ENCODE measurements around the gene SLC9A5. TPM values are rescaled to one million over a fixed set of nuclear protein-coding genes. Genes with fewer than 3 reads are reported as not detected.

The SLC9A5 gene
- total and polyA plus RNA-seq, 9 of the 15 experiments (the other 6 are each of a cell fraction or from before 2014, with no cell fraction given): 0.06 to 3.1 (median 1.2) TPM

DNA sequence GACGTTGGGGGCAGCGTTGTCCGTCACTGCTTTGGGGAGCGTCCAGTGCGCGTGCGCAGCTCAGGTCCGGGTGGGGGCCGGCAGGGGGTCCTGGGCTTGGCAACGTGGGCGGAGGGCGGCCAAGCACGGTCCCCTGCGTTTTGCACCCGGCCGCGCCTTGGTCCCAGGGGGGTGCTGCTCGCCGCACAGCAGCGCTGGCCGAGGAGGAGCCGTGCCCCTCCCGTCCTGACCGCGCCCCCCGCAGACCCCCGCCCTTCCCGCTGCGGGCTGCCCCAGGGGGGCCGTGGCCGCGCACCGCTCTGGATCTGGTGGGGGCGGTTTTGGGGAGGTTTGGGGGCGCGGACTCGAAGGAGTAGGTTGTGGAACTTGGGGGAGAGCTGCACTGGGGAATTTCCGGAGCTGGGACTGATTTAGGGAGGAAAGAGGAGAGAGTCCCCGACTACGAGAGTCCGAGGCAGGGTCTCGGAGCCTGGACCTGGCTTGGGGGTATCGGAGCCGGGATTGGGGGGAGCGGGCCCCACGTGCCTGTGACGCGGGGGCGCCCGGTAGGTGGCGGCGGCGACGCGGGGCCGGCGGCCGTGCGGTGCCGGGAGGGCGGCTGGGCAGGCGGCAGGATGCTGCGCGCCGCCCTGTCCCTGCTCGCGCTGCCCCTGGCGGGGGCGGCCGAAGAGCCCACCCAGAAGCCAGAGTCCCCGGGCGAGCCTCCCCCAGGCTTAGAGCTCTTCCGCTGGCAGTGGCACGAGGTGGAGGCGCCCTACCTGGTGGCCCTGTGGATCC, at the start of gene SLC9A5 (continued):
- TF ChIP-seq, protein P1, sequence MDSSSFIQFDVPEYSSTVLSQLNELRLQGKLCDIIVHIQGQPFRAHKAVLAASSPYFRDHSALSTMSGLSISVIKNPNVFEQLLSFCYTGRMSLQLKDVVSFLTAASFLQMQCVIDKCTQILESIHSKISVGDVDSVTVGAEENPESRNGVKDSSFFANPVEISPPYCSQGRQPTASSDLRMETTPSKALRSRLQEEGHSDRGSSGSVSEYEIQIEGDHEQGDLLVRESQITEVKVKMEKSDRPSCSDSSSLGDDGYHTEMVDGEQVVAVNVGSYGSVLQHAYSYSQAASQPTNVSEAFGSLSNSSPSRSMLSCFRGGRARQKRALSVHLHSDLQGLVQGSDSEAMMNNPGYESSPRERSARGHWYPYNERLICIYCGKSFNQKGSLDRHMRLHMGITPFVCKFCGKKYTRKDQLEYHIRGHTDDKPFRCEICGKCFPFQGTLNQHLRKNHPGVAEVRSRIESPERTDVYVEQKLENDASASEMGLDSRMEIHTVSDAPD (CRISPR knock-in tag; IDR thresholded peaks at IDR 0.05): no peak
- peak; percentile 20; the same call in 1 of the 2 replicates for TF ChIP-seq STAG1 (CRISPR knock-in tag; IDR thresholded peaks at IDR 0.05; ENCODE audit: borderline replicate concordance)
- no peak for TF ChIP-seq SMC3 (conservative IDR thresholded peaks at IDR 0.05; ENCODE audit: insufficient read depth, low read depth, low read length)
- TF ChIP-seq ZNF445 (CRISPR knock-in tag; IDR thresholded peaks at IDR 0.05; ENCODE audit: low read depth): no peak
- no peak for TF ChIP-seq CHD4 (IDR thresholded peaks at IDR 0.05; ENCODE audit: insufficient read depth, insufficient replicate concordance, low read depth, low read length, poor library complexity, severe bottlenecking)
- TF ChIP-seq SREBF1 (IDR thresholded peaks at IDR 0.05; ENCODE audit: borderline replicate concordance, low read depth, low read length): no peak
- no peak for TF ChIP-seq ZNF444 (CRISPR knock-in tag; IDR thresholded peaks at IDR 0.05)
- TF ChIP-seq FOXA1 (IDR thresholded peaks at IDR 0.05; ENCODE audit: borderline replicate concordance): no peak
- no peak for TF ChIP-seq NFYB (IDR thresholded peaks at IDR 0.05; ENCODE audit: extremely low read depth, insufficient read length)
- TF ChIP-seq, protein P2, sequence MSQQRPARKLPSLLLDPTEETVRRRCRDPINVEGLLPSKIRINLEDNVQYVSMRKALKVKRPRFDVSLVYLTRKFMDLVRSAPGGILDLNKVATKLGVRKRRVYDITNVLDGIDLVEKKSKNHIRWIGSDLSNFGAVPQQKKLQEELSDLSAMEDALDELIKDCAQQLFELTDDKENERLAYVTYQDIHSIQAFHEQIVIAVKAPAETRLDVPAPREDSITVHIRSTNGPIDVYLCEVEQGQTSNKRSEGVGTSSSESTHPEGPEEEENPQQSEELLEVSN (IDR thresholded peaks at IDR 0.05; ENCODE audit: borderline replicate concordance in 1 of 2, extremely low read depth in 1 of 2, insufficient read depth in 1 of 2, insufficient read length in 1 of 2, low read depth in 1 of 2, low read length in 1 of 2, poor library complexity in 1 of 2, severe bottlenecking in 1 of 2): peak; percentile 91 to 98
- TF ChIP-seq CBX2 (IDR thresholded peaks at IDR 0.05; ENCODE audit: insufficient read depth, low read length, poor library complexity, severe bottlenecking): no peak
- TF ChIP-seq, protein P3, sequence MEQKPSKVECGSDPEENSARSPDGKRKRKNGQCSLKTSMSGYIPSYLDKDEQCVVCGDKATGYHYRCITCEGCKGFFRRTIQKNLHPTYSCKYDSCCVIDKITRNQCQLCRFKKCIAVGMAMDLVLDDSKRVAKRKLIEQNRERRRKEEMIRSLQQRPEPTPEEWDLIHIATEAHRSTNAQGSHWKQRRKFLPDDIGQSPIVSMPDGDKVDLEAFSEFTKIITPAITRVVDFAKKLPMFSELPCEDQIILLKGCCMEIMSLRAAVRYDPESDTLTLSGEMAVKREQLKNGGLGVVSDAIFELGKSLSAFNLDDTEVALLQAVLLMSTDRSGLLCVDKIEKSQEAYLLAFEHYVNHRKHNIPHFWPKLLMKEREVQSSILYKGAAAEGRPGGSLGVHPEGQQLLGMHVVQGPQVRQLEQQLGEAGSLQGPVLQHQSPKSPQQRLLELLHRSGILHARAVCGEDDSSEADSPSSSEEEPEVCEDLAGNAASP (IDR thresholded peaks at IDR 0.05): no peak
- no peak for TF ChIP-seq SNRNP70 (optimal IDR thresholded peaks at IDR 0.05; ENCODE audit: low read depth, low read length)
- no peak for TF ChIP-seq TCF7L2 (IDR thresholded peaks at IDR 0.05; ENCODE audit: low read depth, low read length)
- TF ChIP-seq, protein P4, sequence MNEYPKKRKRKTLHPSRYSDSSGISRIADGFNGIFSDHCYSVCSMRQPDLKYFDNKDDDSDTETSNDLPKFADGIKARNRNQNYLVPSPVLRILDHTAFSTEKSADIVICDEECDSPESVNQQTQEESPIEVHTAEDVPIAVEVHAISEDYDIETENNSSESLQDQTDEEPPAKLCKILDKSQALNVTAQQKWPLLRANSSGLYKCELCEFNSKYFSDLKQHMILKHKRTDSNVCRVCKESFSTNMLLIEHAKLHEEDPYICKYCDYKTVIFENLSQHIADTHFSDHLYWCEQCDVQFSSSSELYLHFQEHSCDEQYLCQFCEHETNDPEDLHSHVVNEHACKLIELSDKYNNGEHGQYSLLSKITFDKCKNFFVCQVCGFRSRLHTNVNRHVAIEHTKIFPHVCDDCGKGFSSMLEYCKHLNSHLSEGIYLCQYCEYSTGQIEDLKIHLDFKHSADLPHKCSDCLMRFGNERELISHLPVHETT (CRISPR knock-in tag; conservative IDR thresholded peaks at IDR 0.05 in 1 of 2, IDR thresholded peaks at IDR 0.05 in 1 of 2): 0 out of 4 replicates have a peak, but pooled peaks of 1 of the 2 experiments have one; percentile 41
- TF ChIP-seq, protein P5, sequence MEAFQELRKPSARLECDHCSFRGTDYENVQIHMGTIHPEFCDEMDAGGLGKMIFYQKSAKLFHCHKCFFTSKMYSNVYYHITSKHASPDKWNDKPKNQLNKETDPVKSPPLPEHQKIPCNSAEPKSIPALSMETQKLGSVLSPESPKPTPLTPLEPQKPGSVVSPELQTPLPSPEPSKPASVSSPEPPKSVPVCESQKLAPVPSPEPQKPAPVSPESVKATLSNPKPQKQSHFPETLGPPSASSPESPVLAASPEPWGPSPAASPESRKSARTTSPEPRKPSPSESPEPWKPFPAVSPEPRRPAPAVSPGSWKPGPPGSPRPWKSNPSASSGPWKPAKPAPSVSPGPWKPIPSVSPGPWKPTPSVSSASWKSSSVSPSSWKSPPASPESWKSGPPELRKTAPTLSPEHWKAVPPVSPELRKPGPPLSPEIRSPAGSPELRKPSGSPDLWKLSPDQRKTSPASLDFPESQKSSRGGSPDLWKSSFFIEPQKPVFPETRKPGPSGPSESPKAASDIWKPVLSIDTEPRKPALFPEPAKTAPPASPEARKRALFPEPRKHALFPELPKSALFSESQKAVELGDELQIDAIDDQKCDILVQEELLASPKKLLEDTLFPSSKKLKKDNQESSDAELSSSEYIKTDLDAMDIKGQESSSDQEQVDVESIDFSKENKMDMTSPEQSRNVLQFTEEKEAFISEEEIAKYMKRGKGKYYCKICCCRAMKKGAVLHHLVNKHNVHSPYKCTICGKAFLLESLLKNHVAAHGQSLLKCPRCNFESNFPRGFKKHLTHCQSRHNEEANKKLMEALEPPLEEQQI (IDR thresholded peaks at IDR 0.05): no peak
- TF ChIP-seq CEBPB (tag; IDR thresholded peaks at IDR 0.05): no peak

All from K562 (cell line).